ENCODE results near the gene BAIAP3. TPM values are rescaled to one million over a fixed set of nuclear protein-coding genes. Genes with fewer than 3 reads are reported as not detected.

The BAIAP3 gene
- total and polyA plus RNA-seq, 10 of the 15 experiments (the other 5 are each of a cell fraction or from before 2014, with no cell fraction given): 0.03 to 0.56 (median 0.17) TPM; not detected in 3

DNA sequence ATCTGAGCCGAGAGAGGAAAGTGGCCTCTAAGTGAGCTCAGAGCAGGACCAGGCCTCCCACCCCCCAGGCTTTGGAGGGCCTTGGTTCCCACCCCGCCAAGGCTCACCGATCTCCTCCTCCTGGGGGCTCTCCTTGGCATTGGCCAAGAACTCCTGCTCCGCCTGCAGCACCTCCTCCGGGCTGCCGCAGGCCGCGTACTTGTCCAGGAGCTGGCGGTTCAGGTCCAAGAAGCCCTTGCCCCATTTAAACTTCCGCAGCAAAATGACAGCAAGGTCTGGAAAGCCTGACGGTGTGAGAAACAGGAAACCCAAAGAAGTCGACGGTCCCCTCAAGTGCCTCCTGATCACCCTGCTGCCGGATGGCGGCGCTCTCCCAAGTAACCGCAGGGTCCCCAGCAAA, 16.5 kb downstream of the BAIAP3 start (continued):
- TF ChIP-seq ZSCAN29 (IDR thresholded peaks at IDR 0.05) (no peak), NRF1 (conservative IDR thresholded peaks at IDR 0.05; ENCODE audit: low read depth, low read length) (no peak), BCL11A (IDR thresholded peaks at IDR 0.05; ENCODE audit: low read depth, low read length) (no peak), FOXM1 (IDR thresholded peaks at IDR 0.05; ENCODE audit: low read depth, low read length) (no peak), PAX5 (IDR thresholded peaks at IDR 0.05; ENCODE audit: borderline replicate concordance, low read depth, low read length) (no peak), SMAD5 (IDR thresholded peaks at IDR 0.05; ENCODE audit: low read depth) (no peak)

DNA sequence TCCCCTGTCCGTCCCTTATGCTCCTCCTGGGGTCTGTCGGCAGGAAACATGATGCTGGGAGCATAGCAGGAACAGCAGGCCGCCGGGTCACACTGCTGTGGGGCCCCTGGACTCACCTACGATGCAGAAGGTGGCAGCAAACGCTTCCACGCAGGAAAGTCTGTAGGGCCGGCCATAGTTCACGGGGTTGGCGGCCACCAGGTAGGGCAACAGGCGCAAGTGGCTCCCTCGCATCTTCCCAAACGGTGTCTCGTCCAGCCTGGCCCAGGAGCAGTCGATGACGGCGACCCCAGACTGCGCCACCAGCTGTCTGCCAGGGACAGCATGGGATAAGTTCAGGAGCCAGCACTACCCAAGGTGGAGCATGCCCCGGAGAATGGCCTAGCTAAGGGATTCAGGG, 17.2 kb downstream of the BAIAP3 start:
- no peak overlapping the region for H2AFZ ChIP-seq (ENCODE audit: control insufficient read depth, low read depth, low read length)
- DNase-seq (ENCODE audit: low read depth, low spot score): no peak
- WGBS (ENCODE audit: insufficient coverage, insufficient replicate concordance, low lambda C conversion rate, missing lambda C conversion rate): 78% methylated on average over 13 of the region's 19 CpGs
- peaks cover 27% of the 10 kb centered on the region for H3K79me2 ChIP-seq (ENCODE audit: control insufficient read depth, insufficient read depth, low read length)
- FAIRE-seq: no peak
- peaks cover 8% of the 10 kb centered on the region for H3K4me1 ChIP-seq (ENCODE audit: control insufficient read depth, insufficient read depth, low read length)
- BruUV-seq (replicated peaks): no TSS peak
- peaks cover 0 to 6% of the 10 kb centered on the region in 2 experiments; a peak in 3 of 4 replicates for H3K36me3 ChIP-seq (ENCODE audit: control insufficient read depth in 2 of 2, insufficient read depth in 2 of 2, low read length in 1 of 2)
- no peak overlapping the region; the same call in 1 of the 2 replicates for H3K27ac ChIP-seq (ENCODE audit: control insufficient read depth, insufficient read depth)
- H3K9ac ChIP-seq (ENCODE audit: control insufficient read depth, insufficient read depth, low read length): peak overlapping the region; percentile 70
- H3K4me2 ChIP-seq (ENCODE audit: control insufficient read depth, insufficient read depth): peak overlapping the region; percentile 56
- in situ Hi-C loops (cut with MboI): no loop called here
- peak overlapping the region; percentile 81 for H3K4me3 ChIP-seq
- RAD21 ChIA-PET (ENCODE audit: unreplicated experiment): no interaction called here
- intact Hi-C loops (cut with micrococcal nuclease; ENCODE audit: unreplicated experiment): no loop called here
- SMC1A ChIA-PET (ENCODE audit: uncharacterized antibody, unreplicated experiment): no interaction called here
- POLR2A ChIA-PET: no interaction called here
- no peaks in the 10 kb centered on the region for H3K27me3 ChIP-seq (replicated peaks in 1 of 2; ENCODE audit: control insufficient read depth in 2 of 2, insufficient read depth in 2 of 2, low read length in 1 of 2)
- no peak for TF ChIP-seq PAX5 (IDR thresholded peaks at IDR 0.05; ENCODE audit: borderline replicate concordance, low read depth, low read length)
- TF ChIP-seq ZSCAN29 (IDR thresholded peaks at IDR 0.05): no peak
- no peak for TF ChIP-seq ZNF207 (IDR thresholded peaks at IDR 0.05; ENCODE audit: borderline replicate concordance)
- CTCF ChIA-PET: no interaction called here
- no peaks in the 10 kb centered on the region for H4K20me1 ChIP-seq (ENCODE audit: control insufficient read depth, insufficient read depth)
- no peak for ATAC-seq
- no peaks in the 10 kb centered on the region for H3K9me3 ChIP-seq (replicated peaks; ENCODE audit: control insufficient read depth, insufficient read depth, low read length)

DNA sequence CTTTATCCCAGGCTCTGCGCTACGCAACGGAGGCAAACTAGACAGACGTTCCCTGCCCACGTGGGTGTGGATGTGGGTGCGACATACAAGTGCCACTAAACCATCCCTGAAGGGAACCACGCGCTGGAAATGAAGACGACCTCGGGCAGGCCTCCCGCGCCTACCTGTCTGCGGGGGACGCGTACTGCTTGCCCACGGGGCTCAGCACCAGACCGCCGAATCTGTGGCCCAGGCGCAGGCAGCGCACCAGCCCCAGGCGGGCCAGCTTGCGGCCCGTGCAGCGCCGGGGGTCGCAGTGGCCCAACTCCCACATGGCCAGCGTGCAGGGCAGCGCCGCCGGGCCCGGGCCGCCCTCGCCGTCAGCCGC, 17.8 kb downstream of the BAIAP3 start:
- H3K4me1 ChIP-seq (ENCODE audit: control insufficient read depth, insufficient read depth, low read length): peaks cover 8% of the 10 kb centered on the region
- DNase-seq (ENCODE audit: low read depth, low spot score) (no peak), ATAC-seq (peak; percentile 48), FAIRE-seq (no peak)
- H3K79me2 ChIP-seq (ENCODE audit: control insufficient read depth, insufficient read depth, low read length): peaks cover 27% of the 10 kb centered on the region
- no peaks in the 10 kb centered on the region for H3K27me3 ChIP-seq (replicated peaks in 1 of 2; ENCODE audit: control insufficient read depth in 2 of 2, insufficient read depth in 2 of 2, low read length in 1 of 2)
- CTCF ChIA-PET: no interaction called here
- H3K9ac ChIP-seq (ENCODE audit: control insufficient read depth, insufficient read depth, low read length): peak overlapping the region; percentile 70
- intact Hi-C loops (cut with micrococcal nuclease; ENCODE audit: unreplicated experiment): no loop called here
- no peaks in the 10 kb centered on the region for H4K20me1 ChIP-seq (ENCODE audit: control insufficient read depth, insufficient read depth)
- peak overlapping the region; percentile 59 for H3K27ac ChIP-seq (ENCODE audit: control insufficient read depth, insufficient read depth)
- SMC1A ChIA-PET (ENCODE audit: uncharacterized antibody, unreplicated experiment): no interaction called here
- in situ Hi-C loops (cut with MboI): no loop called here
- TSS peak; percentile 76 for BruUV-seq (replicated peaks)
- peak overlapping the region; percentile 56 for H3K4me2 ChIP-seq (ENCODE audit: control insufficient read depth, insufficient read depth)
- TF ChIP-seq MXI1 (IDR thresholded peaks at IDR 0.05; ENCODE audit: low read depth, low read length): peak; percentile 13; the same call in 1 of the 2 replicates
- TF ChIP-seq NR2C1 (IDR thresholded peaks at IDR 0.05): no peak
- 0 out of 2 replicates have a peak, but pooled peaks have one; percentile 43 for TF ChIP-seq SMARCA5 (IDR thresholded peaks at IDR 0.05)
- H3K36me3 ChIP-seq (ENCODE audit: control insufficient read depth in 2 of 2, insufficient read depth in 2 of 2, low read length in 1 of 2): peaks cover 0 to 6% of the 10 kb centered on the region in 2 experiments; a peak in 3 of 4 replicates
- POLR2A ChIA-PET: no interaction called here
- WGBS (ENCODE audit: insufficient coverage, insufficient replicate concordance, low lambda C conversion rate, missing lambda C conversion rate): 4% methylated on average over 35 of the region's 35 CpGs
- peak overlapping the region; percentile 78; the same call in 1 of the 2 replicates for H2AFZ ChIP-seq (ENCODE audit: control insufficient read depth, low read depth, low read length)
- RAD21 ChIA-PET (ENCODE audit: unreplicated experiment): interaction anchor here (0.8 kb wide), 1 partner anchor 9 kb away, joined by 4 read pairs; no protein-coding TSS in a partner anchor
- H3K4me3 ChIP-seq: peak overlapping the region; percentile 81
- no peaks in the 10 kb centered on the region for H3K9me3 ChIP-seq (replicated peaks; ENCODE audit: control insufficient read depth, insufficient read depth, low read length)
